SK-N-SH treated with all-trans-retinoic acid at 6 μM for 48 hours (cell line): ENCODE results near the gene MXD1.

Experiments used
- ATAC-seq: fragments of 200-7000 bp; cut with Tn5 transposase; 3 replicates; pipeline ENCODE4 v1.9.1; 2020; ENCODE audit warnings: mild to moderate bottlenecking, moderate library complexity
- ARNTL ChIP-seq: fragments of 450-650 bp; formaldehyde crosslinking; IDR thresholded peaks from 2 replicates; pipeline ENCODE4 v1.5.0; 2020; ENCODE audit warnings: low read depth, mild to moderate bottlenecking, moderate library complexity, borderline replicate concordance
- BACH2 ChIP-seq: fragments of 250-450 bp; sonication (Bioruptor Pico); IDR thresholded peaks from 2 replicates; pipeline ENCODE4 v1.9.0; 2021; ENCODE audit warnings: mild to moderate bottlenecking, borderline replicate concordance
- CSDC2 ChIP-seq: fragments of 250-450 bp; sonication (Bioruptor Pico); IDR thresholded peaks from 2 replicates; pipeline ENCODE4 v1.5.0; 2020; ENCODE audit warnings: mild to moderate bottlenecking, moderate library complexity
- ESRRG ChIP-seq: fragments of 250-450 bp; sonication (Bioruptor Pico); IDR thresholded peaks from 2 replicates; pipeline ENCODE4 v1.6.1; 2021; ENCODE audit warnings: mild to moderate bottlenecking
- GLIS3 ChIP-seq: fragments of 250-450 bp; sonication (Bioruptor Pico); IDR thresholded peaks from 2 replicates; pipeline ENCODE4 v1.5.0; 2020; ENCODE audit warnings: mild to moderate bottlenecking, moderate library complexity
- ISL1 ChIP-seq: fragments of 250-450 bp; sonication (Bioruptor Pico); IDR thresholded peaks from 2 replicates; pipeline ENCODE4 v2.1.2; 2022; ENCODE audit warnings: mild to moderate bottlenecking, moderate library complexity
- PATZ1 ChIP-seq: fragments of 250-450 bp; sonication (Bioruptor Pico); IDR thresholded peaks from 2 replicates; pipeline ENCODE4 v1.8.0; 2020; ENCODE audit warnings: mild to moderate bottlenecking, moderate library complexity, borderline replicate concordance
- PPARA ChIP-seq: fragments of 250-450 bp; sonication (Bioruptor Pico); IDR thresholded peaks from 2 replicates; pipeline ENCODE4 v1.5.0; 2020; ENCODE audit warnings: mild to moderate bottlenecking, borderline replicate concordance
- RARB ChIP-seq: fragments of 250-450 bp; sonication (Bioruptor Pico); IDR thresholded peaks from 2 replicates; pipeline ENCODE4 v1.8.0; 2021; ENCODE audit warnings: mild to moderate bottlenecking, moderate library complexity
- SNAI2 ChIP-seq: fragments of 250-450 bp; sonication (Bioruptor Pico); IDR thresholded peaks from 2 replicates; pipeline ENCODE4 v1.5.0; 2020; ENCODE audit warnings: mild to moderate bottlenecking, moderate library complexity
- TCF4 ChIP-seq: fragments of 250-450 bp; sonication (Bioruptor Pico); IDR thresholded peaks from 2 replicates; pipeline ENCODE4 v1.8.0; 2021; ENCODE audit warnings: mild to moderate bottlenecking, moderate library complexity, borderline replicate concordance
- TOX ChIP-seq: fragments of 250-450 bp; sonication (Bioruptor Pico); IDR thresholded peaks from 2 replicates; pipeline ENCODE4 v1.8.0; 2021; ENCODE audit warnings: mild to moderate bottlenecking, moderate library complexity, borderline replicate concordance
- ZC3H10 ChIP-seq: fragments of 250-450 bp; sonication (Bioruptor Pico); IDR thresholded peaks from 2 replicates; pipeline ENCODE4 v1.5.1; 2021; ENCODE audit warnings: mild to moderate bottlenecking, moderate library complexity
- ZFP3 ChIP-seq: fragments of 250-450 bp; sonication (Bioruptor Pico); IDR thresholded peaks from 2 replicates; pipeline ENCODE4 v1.5.0; 2020; ENCODE audit warnings: mild to moderate bottlenecking, moderate library complexity
- ZFP30 ChIP-seq: fragments of 450-650 bp; formaldehyde crosslinking; IDR thresholded peaks from 2 replicates; pipeline ENCODE4 v1.5.0; 2022; ENCODE audit warnings: mild to moderate bottlenecking, moderate library complexity
- ZNF565 ChIP-seq: fragments of 450-650 bp; formaldehyde crosslinking; conservative IDR thresholded peaks from 2 replicates; pipeline ENCODE4 v1.5.0; 2020; ENCODE audit warnings: low read depth, mild to moderate bottlenecking, moderate library complexity
- ZNF70 ChIP-seq: fragments of 450-650 bp; formaldehyde crosslinking; IDR thresholded peaks from 2 replicates; pipeline ENCODE4 v1.5.0; 2020; ENCODE audit warnings: mild to moderate bottlenecking, moderate library complexity
- ZNF8 ChIP-seq: fragments of 450-650 bp; formaldehyde crosslinking; IDR thresholded peaks from 2 replicates; pipeline ENCODE4 v1.5.0; 2020; ENCODE audit warnings: mild to moderate bottlenecking, moderate library complexity
- TF ChIP-seq, protein P1 (sequence below): fragments of 250-450 bp; sonication (Bioruptor Pico); IDR thresholded peaks from 2 replicates; pipeline ENCODE4 v1.5.0; 2020; ENCODE audit warnings: mild to moderate bottlenecking, moderate library complexity
- TF ChIP-seq, protein P2 (sequence below): fragments of 250-450 bp; sonication (Bioruptor Pico); IDR thresholded peaks from 2 replicates; pipeline ENCODE4 v1.8.0; 2021; ENCODE audit warnings: low read depth, mild to moderate bottlenecking, moderate library complexity, borderline replicate concordance
- TF ChIP-seq, protein P3 (sequence below): fragments of 250-450 bp; sonication (Bioruptor Pico); IDR thresholded peaks from 2 replicates; pipeline ENCODE4 v1.5.1; 2021; ENCODE audit warnings: mild to moderate bottlenecking, moderate library complexity

MXD1 gene

DNA sequence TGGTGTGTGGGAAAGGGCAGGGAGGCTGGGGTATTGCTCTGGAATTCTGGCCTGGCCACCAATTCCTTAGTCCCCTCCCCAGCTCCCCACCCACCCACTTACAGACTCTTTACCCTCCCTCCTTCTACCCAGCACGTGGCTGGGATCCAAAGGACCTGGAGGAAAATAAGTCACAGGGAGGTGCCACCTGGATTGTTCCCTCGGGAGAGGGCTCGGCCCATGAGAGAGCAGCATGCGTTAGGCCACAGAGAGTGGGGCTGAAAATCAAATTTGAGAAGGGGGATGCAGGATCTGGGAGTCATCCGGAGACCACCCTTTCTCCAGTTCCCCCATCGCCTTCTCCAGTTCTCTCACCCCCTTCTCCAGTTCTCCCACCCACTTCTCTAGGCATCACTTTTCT is 43.6 kb downstream of the MXD1 start (continued):
- TF ChIP-seq, protein P1, sequence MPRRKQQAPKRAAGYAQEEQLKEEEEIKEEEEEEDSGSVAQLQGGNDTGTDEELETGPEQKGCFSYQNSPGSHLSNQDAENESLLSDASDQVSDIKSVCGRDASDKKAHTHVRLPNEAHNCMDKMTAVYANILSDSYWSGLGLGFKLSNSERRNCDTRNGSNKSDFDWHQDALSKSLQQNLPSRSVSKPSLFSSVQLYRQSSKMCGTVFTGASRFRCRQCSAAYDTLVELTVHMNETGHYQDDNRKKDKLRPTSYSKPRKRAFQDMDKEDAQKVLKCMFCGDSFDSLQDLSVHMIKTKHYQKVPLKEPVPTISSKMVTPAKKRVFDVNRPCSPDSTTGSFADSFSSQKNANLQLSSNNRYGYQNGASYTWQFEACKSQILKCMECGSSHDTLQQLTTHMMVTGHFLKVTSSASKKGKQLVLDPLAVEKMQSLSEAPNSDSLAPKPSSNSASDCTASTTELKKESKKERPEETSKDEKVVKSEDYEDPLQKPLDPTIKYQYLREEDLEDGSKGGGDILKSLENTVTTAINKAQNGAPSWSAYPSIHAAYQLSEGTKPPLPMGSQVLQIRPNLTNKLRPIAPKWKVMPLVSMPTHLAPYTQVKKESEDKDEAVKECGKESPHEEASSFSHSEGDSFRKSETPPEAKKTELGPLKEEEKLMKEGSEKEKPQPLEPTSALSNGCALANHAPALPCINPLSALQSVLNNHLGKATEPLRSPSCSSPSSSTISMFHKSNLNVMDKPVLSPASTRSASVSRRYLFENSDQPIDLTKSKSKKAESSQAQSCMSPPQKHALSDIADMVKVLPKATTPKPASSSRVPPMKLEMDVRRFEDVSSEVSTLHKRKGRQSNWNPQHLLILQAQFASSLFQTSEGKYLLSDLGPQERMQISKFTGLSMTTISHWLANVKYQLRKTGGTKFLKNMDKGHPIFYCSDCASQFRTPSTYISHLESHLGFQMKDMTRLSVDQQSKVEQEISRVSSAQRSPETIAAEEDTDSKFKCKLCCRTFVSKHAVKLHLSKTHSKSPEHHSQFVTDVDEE (CRISPR knock-in tag), result no peak
- no peak for TF ChIP-seq TCF4 (CRISPR knock-in tag)
- TF ChIP-seq GLIS3, result no peak
- no peak for TF ChIP-seq ISL1

DNA sequence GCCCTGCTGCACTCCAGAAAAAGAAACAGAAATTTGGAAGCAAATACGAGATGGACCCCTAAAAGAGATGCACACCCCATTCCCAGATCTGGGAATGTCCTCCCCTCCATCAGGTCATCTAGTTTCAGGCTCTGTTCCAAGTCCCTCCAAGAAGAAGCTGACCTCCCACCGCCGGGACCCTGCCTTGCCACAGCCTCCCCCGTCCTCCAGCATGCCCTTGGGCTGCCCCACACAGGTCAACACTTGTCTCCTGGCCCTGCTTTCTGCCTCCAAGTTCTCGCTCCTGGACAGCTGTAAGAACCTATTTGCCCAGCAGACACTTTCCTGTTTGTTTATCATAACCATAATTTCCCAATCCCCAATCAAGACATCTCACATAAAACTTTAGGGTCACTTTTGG is 44.5 kb downstream of the MXD1 start:
- no peak for ATAC-seq

DNA sequence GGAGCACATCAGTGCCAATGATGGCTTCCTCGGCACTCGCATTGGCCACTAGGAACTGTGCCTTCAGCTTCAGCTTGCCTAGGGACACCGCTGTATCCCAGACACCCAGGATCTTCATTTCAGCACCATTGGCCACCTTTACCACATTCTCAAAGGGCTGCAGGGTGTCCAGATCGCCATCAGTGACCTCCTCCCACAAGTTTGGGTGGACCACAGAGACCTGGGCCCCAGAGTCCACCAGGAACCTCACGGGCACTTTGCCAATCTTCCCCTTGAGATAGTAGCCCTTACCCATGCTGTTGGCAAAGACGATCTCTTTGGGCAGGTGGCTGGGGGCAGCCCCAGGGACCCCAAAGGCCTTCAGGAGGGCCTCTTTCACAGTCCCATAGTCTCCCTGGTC is 45.9 kb downstream of the MXD1 start:
- TF ChIP-seq TOX (CRISPR knock-in tag), result no peak
- no peak for TF ChIP-seq GLIS3
- TF ChIP-seq, protein P2, sequence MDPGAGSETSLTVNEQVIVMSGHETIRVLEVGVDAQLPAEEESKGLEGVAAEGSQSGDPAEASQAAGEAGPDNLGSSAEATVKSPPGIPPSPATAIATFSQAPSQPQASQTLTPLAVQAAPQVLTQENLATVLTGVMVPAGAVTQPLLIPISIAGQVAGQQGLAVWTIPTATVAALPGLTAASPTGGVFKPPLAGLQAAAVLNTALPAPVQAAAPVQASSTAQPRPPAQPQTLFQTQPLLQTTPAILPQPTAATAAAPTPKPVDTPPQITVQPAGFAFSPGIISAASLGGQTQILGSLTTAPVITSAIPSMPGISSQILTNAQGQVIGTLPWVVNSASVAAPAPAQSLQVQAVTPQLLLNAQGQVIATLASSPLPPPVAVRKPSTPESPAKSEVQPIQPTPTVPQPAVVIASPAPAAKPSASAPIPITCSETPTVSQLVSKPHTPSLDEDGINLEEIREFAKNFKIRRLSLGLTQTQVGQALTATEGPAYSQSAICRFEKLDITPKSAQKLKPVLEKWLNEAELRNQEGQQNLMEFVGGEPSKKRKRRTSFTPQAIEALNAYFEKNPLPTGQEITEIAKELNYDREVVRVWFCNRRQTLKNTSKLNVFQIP (CRISPR knock-in tag), result no peak
- TF ChIP-seq ZNF8 (CRISPR knock-in tag), result no peak
- TF ChIP-seq BACH2 (CRISPR knock-in tag), result no peak
- TF ChIP-seq, protein P1 (CRISPR knock-in tag), result no peak
- TF ChIP-seq ZC3H10 (CRISPR knock-in tag), result no peak
- no peak for TF ChIP-seq ESRRG (CRISPR knock-in tag)
- no peak for TF ChIP-seq ARNTL
- TF ChIP-seq PATZ1, result no peak
- no peak for TF ChIP-seq TCF4 (CRISPR knock-in tag)
- no peak for TF ChIP-seq ISL1
- TF ChIP-seq ZNF70 (CRISPR knock-in tag), result no peak
- no peak for TF ChIP-seq SNAI2 (CRISPR knock-in tag)
- TF ChIP-seq ZFP3 (CRISPR knock-in tag), result no peak
- no peak for TF ChIP-seq ZNF565 (CRISPR knock-in tag)
- no peak for TF ChIP-seq RARB
- TF ChIP-seq ZFP30, result no peak
- TF ChIP-seq CSDC2, result no peak
- TF ChIP-seq, all 23 proteins: peak for 0
- ATAC-seq, result no peak

More for the DNA sequence above, 44.5 kb downstream of the MXD1 start:
- no peak for TF ChIP-seq ZC3H10 (CRISPR knock-in tag)
- no peak for TF ChIP-seq TCF4 (CRISPR knock-in tag)
- TF ChIP-seq ZFP30, result no peak
- TF ChIP-seq CSDC2, result no peak
- TF ChIP-seq, protein P2 (CRISPR knock-in tag), result no peak
- no peak for TF ChIP-seq RARB
- TF ChIP-seq GLIS3, result no peak
- TF ChIP-seq ZNF565 (CRISPR knock-in tag), result no peak
- no peak for TF ChIP-seq ISL1
- no peak for TF ChIP-seq ZNF8 (CRISPR knock-in tag)
- TF ChIP-seq, protein P3, sequence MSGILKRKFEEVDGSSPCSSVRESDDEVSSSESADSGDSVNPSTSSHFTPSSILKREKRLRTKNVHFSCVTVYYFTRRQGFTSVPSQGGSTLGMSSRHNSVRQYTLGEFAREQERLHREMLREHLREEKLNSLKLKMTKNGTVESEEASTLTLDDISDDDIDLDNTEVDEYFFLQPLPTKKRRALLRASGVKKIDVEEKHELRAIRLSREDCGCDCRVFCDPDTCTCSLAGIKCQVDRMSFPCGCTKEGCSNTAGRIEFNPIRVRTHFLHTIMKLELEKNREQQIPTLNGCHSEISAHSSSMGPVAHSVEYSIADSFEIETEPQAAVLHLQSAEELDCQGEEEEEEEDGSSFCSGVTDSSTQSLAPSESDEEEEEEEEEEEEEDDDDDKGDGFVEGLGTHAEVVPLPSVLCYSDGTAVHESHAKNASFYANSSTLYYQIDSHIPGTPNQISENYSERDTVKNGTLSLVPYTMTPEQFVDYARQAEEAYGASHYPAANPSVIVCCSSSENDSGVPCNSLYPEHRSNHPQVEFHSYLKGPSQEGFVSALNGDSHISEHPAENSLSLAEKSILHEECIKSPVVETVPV (CRISPR knock-in tag), result no peak
- no peak for TF ChIP-seq PPARA
- TF ChIP-seq BACH2 (CRISPR knock-in tag), result no peak
